Umbilical cord (tissue), 2 donors: ENCODE measurements around the gene DDAH1. TPM values are rescaled to one million over a fixed set of nuclear protein-coding genes. Genes with fewer than 3 reads are reported as not detected.
"Not testable (repeated sequence)": the region's sequence is repeated elsewhere in the genome, so short reads cannot be mapped to it uniquely, and the experiment has no call there.

Experiments used
- DNase-seq: peaks from one replicate; pipeline ENCODE4 v3.0.0-alpha.2; 2015; ENCODE audit warnings: low spot score
- total RNA-seq: library from RNA; depleted of rRNA; stranded (reverse); fragments of >200 nt; gene quantifications from one replicate; pipeline ENCODE4 v1.2.3, GENCODE V29; 2014; ENCODE audit warnings: low replicate concordance; ENCODE audit not compliant: insufficient read depth

Gene DDAH1
- 57.3 TPM for total RNA-seq

- DNase-seq, result peak; percentile 67
These were observed at the start of gene DDAH1 for GRCh38 chr1:85465099-85465785. Gene DDAH1, minus strand, starts transcription at chr1:85465159. Its CDS starts 114 bp downstream, at chr1:85465045.

- not testable (repeated sequence) for DNase-seq
These were observed 49.0 kb upstream of the DDAH1 start for GRCh38 chr1:85513998-85514397.

GRCh38 chr1:85504417-85504816, 39.5 kb upstream of the DDAH1 start:
- no peak for DNase-seq

GRCh38 chr1:85502625-85503083, 37.7 kb upstream of the DDAH1 start:
- peak; percentile 60 for DNase-seq

GRCh38 chr1:85502171-85502570, 37.2 kb upstream of the DDAH1 start:
- no peak for DNase-seq

GRCh38 chr1:85501355-85501898, 36.5 kb upstream of the DDAH1 start:
- DNase-seq, result no peak

- no peak for DNase-seq
These were observed 32.1 kb upstream of the DDAH1 start for GRCh38 chr1:85496941-85497582.

GRCh38 chr1:85495556-85495955, 30.6 kb upstream of the DDAH1 start:
- peak; percentile 23 for DNase-seq

- peak; percentile 7 for DNase-seq
These were observed 29.9 kb upstream of the DDAH1 start for GRCh38 chr1:85494904-85495266.

- no peak for DNase-seq
These were observed 29.3 kb upstream of the DDAH1 start for GRCh38 chr1:85494074-85494903.

GRCh38 chr1:85490270-85490985, 25.5 kb upstream of the DDAH1 start:
- no peak for DNase-seq

GRCh38 chr1:85488126-85488525, 23.2 kb upstream of the DDAH1 start:
- no peak for DNase-seq

- no peak for DNase-seq
These were observed 20.6 kb upstream of the DDAH1 start for GRCh38 chr1:85485516-85485915.

- no peak for DNase-seq
These were observed 19.8 kb upstream of the DDAH1 start for GRCh38 chr1:85484716-85485115.

- DNase-seq, result no peak
These were observed 19.3 kb upstream of the DDAH1 start for GRCh38 chr1:85484264-85484663.

- DNase-seq, result no peak
These were observed 16.7 kb upstream of the DDAH1 start for GRCh38 chr1:85481688-85482087.

GRCh38 chr1:85480566-85480965, 15.6 kb upstream of the DDAH1 start:
- DNase-seq, result no peak

GRCh38 chr1:85479491-85479890, 14.5 kb upstream of the DDAH1 start:
- DNase-seq, result no peak

- DNase-seq, result no peak
These were observed 13.4 kb upstream of the DDAH1 start for GRCh38 chr1:85478366-85478765.

GRCh38 chr1:85475055-85475454, 10.1 kb upstream of the DDAH1 start:
- DNase-seq, result no peak

- no peak for DNase-seq
These were observed 8.4 kb upstream of the DDAH1 start for GRCh38 chr1:85473390-85473789.
